Measurements from ENCODE around the gene CLDN18.

DNA sequence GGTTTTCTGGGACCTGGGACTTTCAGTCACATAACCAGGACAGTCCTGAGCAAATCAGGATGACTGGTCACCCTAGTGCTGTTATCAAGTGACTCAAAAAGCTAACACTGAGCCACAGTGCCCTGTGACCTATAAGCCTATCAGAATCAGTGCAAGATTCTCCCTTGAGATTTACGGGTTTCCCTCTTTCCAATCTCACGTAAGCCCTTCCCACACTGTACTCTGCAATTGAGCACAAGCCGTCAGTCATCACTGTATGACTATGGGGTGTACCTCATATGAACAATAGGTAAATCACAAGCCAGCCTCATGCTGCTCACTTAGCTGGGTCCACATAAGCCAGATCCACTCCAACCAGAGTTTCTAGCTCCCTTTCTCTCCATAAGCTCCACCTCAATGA lies 21.0 kb upstream of the CLDN18 start:
- TF ChIP-seq TAF1 (IDR thresholded peaks at IDR 0.05; ENCODE audit: borderline replicate concordance, low read depth, low read length) (0 out of 2 replicates have a peak, but pooled peaks have one; percentile 34), GABPA (IDR thresholded peaks at IDR 0.05; ENCODE audit: low read depth) (0 out of 2 replicates have a peak, but pooled peaks have one; percentile 24), POLR2A (IDR thresholded peaks at IDR 0.05; ENCODE audit: low read depth, low read length) (no peak), TCF7 (IDR thresholded peaks at IDR 0.05; ENCODE audit: borderline replicate concordance) (no peak), EP300 (IDR thresholded peaks at IDR 0.05; ENCODE audit: borderline replicate concordance in 1 of 2, control insufficient read depth in 1 of 2, low read depth in 2 of 2, low read length in 2 of 2) (peak; percentile 62 to 91; a peak in 3 of 4 replicates), CREB1 (IDR thresholded peaks at IDR 0.05; ENCODE audit: low read depth) (peak; percentile 44; the same call in 1 of the 2 replicates)
- TF ChIP-seq, protein P1, sequence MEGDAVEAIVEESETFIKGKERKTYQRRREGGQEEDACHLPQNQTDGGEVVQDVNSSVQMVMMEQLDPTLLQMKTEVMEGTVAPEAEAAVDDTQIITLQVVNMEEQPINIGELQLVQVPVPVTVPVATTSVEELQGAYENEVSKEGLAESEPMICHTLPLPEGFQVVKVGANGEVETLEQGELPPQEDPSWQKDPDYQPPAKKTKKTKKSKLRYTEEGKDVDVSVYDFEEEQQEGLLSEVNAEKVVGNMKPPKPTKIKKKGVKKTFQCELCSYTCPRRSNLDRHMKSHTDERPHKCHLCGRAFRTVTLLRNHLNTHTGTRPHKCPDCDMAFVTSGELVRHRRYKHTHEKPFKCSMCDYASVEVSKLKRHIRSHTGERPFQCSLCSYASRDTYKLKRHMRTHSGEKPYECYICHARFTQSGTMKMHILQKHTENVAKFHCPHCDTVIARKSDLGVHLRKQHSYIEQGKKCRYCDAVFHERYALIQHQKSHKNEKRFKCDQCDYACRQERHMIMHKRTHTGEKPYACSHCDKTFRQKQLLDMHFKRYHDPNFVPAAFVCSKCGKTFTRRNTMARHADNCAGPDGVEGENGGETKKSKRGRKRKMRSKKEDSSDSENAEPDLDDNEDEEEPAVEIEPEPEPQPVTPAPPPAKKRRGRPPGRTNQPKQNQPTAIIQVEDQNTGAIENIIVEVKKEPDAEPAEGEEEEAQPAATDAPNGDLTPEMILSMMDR (IDR thresholded peaks at IDR 0.05 in 2 of 3, conservative IDR thresholded peaks at IDR 0.05 in 1 of 3; ENCODE audit: control insufficient read depth in 2 of 3, extremely low read depth in 1 of 3, insufficient read depth in 1 of 3, low read depth in 3 of 3, low read length in 3 of 3), result no peak

All from GM12878 (cell line).